Spleen (tissue), 7 donors: Measurements from ENCODE around the gene KIF14.

Source experiments
- POLR2A ChIP-seq, 3 donors: fragments of 450-650 bp; IDR thresholded peaks; one replicate each; pipeline ENCODE4 v1.5.1; 2017; ENCODE audit warnings: antibody characterized with exemption in 3 of 3, mild to moderate bottlenecking in 1 of 3
- TF ChIP-seq, protein P1 (sequence below), 11 experiments: fragments of 200-600 bp in 7 of 11; fragments of 450-650 bp in 4 of 11; sonication (generic) in 4 of 11; IDR thresholded peaks in 8 of 11; conservative IDR thresholded peaks in 3 of 11; 1 replicate in 7 of 11; 2 replicates in 4 of 11; pipeline versions ENCODE4 v1.4.0 to v1.8.0; 2016 to 2021; ENCODE audit warnings: antibody characterized with exemption in 11 of 11, inconsistent platforms in 4 of 11, mild to moderate bottlenecking in 1 of 11
- donor health status: DM: no; HTN: no; CAD: no; lungs with moderate emphysema.
- donor health status: DM: no; HTN: no; CAD: no.
- donor health status: DM: no; HTN: no; CAD: no.

DNA sequence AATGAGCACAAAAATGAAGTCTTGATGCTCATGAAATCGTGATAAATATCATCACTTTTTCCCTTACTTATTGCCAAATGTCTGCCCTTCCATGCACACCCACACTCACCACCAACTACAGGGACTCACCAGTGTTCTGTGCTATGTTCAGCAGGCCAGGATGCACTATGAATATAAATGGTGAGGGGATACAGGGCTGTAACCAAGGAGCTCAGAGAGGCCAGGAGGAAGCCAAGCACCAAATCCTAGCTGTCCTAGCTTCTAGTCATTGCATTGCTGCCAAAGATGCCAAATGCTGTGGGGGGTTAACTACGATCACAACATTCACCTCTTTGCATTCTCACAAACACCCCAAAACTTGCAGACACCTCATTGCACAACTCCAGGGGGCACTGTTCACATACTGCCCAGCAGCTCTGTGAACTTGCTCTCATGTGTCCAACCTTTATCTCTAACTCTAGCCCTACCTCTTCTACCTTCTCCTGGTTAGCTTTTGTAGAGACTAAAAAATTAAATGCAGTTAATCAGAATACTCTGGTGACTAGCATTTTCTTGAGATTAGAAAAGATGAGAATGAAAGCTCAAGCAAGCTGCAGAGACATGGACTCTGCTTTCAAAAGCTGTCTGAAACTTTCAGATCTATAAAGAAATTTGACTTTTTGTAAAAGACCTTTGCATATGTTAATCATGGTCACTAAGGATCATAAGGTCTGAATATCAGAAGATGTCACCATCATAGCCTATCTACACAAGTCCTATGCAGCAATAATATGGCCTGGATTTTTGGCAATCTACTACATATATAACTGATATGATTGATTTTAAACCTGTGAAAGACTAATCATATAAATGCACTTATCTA, 13.9 kb upstream of the KIF14 start:
- TF ChIP-seq, protein P1, sequence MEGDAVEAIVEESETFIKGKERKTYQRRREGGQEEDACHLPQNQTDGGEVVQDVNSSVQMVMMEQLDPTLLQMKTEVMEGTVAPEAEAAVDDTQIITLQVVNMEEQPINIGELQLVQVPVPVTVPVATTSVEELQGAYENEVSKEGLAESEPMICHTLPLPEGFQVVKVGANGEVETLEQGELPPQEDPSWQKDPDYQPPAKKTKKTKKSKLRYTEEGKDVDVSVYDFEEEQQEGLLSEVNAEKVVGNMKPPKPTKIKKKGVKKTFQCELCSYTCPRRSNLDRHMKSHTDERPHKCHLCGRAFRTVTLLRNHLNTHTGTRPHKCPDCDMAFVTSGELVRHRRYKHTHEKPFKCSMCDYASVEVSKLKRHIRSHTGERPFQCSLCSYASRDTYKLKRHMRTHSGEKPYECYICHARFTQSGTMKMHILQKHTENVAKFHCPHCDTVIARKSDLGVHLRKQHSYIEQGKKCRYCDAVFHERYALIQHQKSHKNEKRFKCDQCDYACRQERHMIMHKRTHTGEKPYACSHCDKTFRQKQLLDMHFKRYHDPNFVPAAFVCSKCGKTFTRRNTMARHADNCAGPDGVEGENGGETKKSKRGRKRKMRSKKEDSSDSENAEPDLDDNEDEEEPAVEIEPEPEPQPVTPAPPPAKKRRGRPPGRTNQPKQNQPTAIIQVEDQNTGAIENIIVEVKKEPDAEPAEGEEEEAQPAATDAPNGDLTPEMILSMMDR (IDR thresholded peaks at IDR 0.05 in 8 of 11, conservative IDR thresholded peaks at IDR 0.05 in 3 of 11), result no peak
- no peak for TF ChIP-seq POLR2A (IDR thresholded peaks at IDR 0.05)
